NCI-H510A (cell line): ENCODE measurements around the gene MLLT6.

Experiments
- DNase-seq: peaks from one replicate; lab custom pipeline; 2025; lab: John Stamatoyannopoulos, UW

Gene MLLT6

GRCh38 chr17:38674749-38675615 is 30.1 kb upstream of the MLLT6 start, which contains the start of gene EPOP:
TSS of gene EPOP (minus strand) at chr17:38674957. CDS start at chr17:38674495, 462 bp downstream.
- DNase-seq = peak; percentile 80

- DNase-seq = peak; percentile 62
Observed at GRCh38 chr17:38676706-38677504, 28.2 kb upstream of the MLLT6 start.

- DNase-seq = no peak
Observed at GRCh38 chr17:38677819-38678218, 27.3 kb upstream of the MLLT6 start.

- DNase-seq = no peak
Observed at GRCh38 chr17:38681096-38681495, 24.0 kb upstream of the MLLT6 start.

GRCh38 chr17:38685491-38685890 is 19.6 kb upstream of the MLLT6 start:
- DNase-seq = no peak

GRCh38 chr17:38687286-38687685 is 17.8 kb upstream of the MLLT6 start:
- no peak for DNase-seq

- DNase-seq = no peak
Observed at GRCh38 chr17:38690386-38690785, 14.7 kb upstream of the MLLT6 start.

GRCh38 chr17:38691154-38691553 is 13.9 kb upstream of the MLLT6 start:
- DNase-seq = no peak

GRCh38 chr17:38693700-38694329 is 11.3 kb upstream of the MLLT6 start:
- no peak for DNase-seq

GRCh38 chr17:38697061-38697820 is 7.8 kb upstream of the MLLT6 start:
- peak; percentile 8 for DNase-seq

GRCh38 chr17:38698760-38699159 is 6.3 kb upstream of the MLLT6 start:
- no peak for DNase-seq

- peak; percentile 62 for DNase-seq
Observed at GRCh38 chr17:38701504-38702165, 3.4 kb upstream of the MLLT6 start.

- peak; percentile 72 for DNase-seq
Observed at GRCh38 chr17:38702166-38702915, 2.7 kb upstream of the MLLT6 start.

GRCh38 chr17:38702916-38703741 is 1.9 kb upstream of the MLLT6 start:
- no peak for DNase-seq

GRCh38 chr17:38703742-38704605 is 1.1 kb upstream of the MLLT6 start:
- peak; percentile 99 for DNase-seq

GRCh38 chr17:38705523-38705802 is 390 bp downstream of the MLLT6 start:
- no peak for DNase-seq

- DNase-seq = peak; percentile 72
Observed at GRCh38 chr17:38705803-38706504, 881 bp downstream of the MLLT6 start.
